HEK293T (cell line): ENCODE results near the gene SPTLC2.

ENCODE experiments used
- FOXK2 ChIP-seq: fragments of 450-650 bp; IDR thresholded peaks from 2 replicates; pipeline ENCODE4 v1.6.1; 2016; ENCODE audit warnings: mild to moderate bottlenecking
- L3MBTL2 ChIP-seq: fragments of 450-650 bp; conservative IDR thresholded peaks from 2 replicates; pipeline ENCODE4 v1.6.1; 2016; ENCODE audit warnings: mild to moderate bottlenecking
- TF ChIP-seq, protein P1 (sequence below): fragments of 450-650 bp; IDR thresholded peaks from 2 replicates; pipeline ENCODE4 v1.6.1; 2016

DNA sequence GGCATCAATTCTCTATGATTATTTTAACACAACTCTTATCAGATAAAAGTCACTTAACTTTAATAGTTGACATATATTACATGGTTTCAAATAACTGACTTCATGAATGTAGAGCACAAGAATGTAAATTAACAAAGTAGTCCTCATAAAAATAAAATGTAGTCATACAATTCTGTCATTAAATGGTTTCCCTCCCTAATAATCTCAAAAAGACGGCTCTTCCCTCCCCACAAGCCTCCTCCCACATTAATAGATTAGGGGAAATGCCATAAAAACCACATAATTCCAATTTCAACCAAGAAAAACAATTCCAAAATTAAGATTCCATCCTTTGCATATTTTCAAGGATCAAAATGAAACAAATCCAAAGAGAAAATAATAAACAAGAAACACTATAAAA is 36.7 kb downstream of the SPTLC2 start:
- TF ChIP-seq L3MBTL2 (no peak), FOXK2 (no peak)
- TF ChIP-seq, protein P1, sequence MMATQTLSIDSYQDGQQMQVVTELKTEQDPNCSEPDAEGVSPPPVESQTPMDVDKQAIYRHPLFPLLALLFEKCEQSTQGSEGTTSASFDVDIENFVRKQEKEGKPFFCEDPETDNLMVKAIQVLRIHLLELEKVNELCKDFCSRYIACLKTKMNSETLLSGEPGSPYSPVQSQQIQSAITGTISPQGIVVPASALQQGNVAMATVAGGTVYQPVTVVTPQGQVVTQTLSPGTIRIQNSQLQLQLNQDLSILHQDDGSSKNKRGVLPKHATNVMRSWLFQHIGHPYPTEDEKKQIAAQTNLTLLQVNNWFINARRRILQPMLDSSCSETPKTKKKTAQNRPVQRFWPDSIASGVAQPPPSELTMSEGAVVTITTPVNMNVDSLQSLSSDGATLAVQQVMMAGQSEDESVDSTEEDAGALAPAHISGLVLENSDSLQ: no peak
